Measurements from ENCODE around the gene VCAN.

DNA sequence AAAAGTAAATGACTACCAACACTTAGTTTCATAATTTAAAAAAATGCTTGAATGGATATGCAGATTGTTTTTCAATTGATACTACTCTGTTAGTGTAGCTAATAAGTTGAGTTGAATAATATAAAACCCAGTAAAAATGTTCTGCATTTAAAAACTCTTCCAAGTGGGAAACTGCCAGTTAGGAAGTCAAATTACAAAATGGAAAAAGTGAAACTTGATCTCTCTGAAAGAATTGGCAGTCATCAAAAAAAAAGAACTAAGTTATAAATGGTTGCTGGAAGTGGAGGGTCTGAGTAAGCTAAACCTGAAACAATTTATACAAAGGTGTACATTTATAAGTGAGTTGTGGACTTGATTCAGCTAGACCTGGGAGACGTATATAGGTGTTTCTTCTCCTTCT, 52.4 kb downstream of the VCAN start:
- no peak for TF ChIP-seq FOXP2 (optimal IDR thresholded peaks at IDR 0.05; ENCODE audit: borderline replicate concordance, extremely low read depth, extremely low read length, insufficient read depth)
- no peak; the same call in 1 of the 2 replicates for TF ChIP-seq POLR2AphosphoS5 (IDR thresholded peaks at IDR 0.05; ENCODE audit: low read depth, low read length)
- no peak for TF ChIP-seq SIN3A (IDR thresholded peaks at IDR 0.05; ENCODE audit: borderline replicate concordance, insufficient read depth, low read length)
